Measurements from ENCODE around the gene STXBP5. TPM values are rescaled to one million over a fixed set of nuclear protein-coding genes. Genes with fewer than 3 reads are reported as not detected.

Gene STXBP5
- total RNA-seq, 4 donors from 2014 or later, result 26.9 to 45.9 (median 29.3) TPM

DNA sequence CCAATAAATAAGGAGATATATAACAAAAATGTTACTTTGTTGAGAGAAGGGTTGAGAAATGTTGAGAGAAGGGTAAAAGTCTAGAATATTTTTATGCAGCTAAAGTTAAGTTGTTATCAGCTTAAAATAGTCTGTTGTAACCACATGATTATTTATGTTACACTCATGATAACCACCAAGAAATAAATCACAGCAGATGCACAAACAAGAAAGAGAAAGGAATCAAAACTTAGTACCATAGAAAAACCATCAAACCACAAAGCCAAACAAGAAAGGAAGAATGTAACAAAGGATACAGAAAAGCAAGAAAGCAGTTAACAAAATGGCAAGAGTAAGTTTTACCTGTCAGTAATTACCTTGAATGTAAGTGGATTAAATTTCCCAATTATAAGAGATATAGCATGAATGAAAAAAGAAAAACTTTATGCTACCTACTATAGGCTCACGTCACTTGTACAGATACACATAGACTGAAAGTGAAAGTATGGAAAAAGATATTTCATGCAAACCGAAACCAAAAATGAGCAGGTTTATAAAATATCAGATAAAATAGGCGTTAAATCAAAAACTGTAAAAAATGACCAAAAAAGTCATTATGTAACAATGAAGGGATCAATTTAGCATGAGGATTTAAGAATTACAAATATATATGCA, 93.6 kb downstream of the STXBP5 start:
- TF ChIP-seq, protein P1, sequence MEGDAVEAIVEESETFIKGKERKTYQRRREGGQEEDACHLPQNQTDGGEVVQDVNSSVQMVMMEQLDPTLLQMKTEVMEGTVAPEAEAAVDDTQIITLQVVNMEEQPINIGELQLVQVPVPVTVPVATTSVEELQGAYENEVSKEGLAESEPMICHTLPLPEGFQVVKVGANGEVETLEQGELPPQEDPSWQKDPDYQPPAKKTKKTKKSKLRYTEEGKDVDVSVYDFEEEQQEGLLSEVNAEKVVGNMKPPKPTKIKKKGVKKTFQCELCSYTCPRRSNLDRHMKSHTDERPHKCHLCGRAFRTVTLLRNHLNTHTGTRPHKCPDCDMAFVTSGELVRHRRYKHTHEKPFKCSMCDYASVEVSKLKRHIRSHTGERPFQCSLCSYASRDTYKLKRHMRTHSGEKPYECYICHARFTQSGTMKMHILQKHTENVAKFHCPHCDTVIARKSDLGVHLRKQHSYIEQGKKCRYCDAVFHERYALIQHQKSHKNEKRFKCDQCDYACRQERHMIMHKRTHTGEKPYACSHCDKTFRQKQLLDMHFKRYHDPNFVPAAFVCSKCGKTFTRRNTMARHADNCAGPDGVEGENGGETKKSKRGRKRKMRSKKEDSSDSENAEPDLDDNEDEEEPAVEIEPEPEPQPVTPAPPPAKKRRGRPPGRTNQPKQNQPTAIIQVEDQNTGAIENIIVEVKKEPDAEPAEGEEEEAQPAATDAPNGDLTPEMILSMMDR (IDR thresholded peaks at IDR 0.05), result no peak
- no peak for TF ChIP-seq POLR2A (IDR thresholded peaks at IDR 0.05)
- Histone ChIP-seq H3K36me3 (no peaks in the 10 kb centered on the region), H3K9me3 (no peaks in the 10 kb centered on the region), H3K4me3 (replicated peaks in 1 of 3) (no peak overlapping the region), H3K27me3 (no peaks in the 10 kb centered on the region), H3K4me1 (no peaks in the 10 kb centered on the region), H3K27ac (no peak overlapping the region)
- intact Hi-C loops (cut with DNase I), result no loop called here
- DNase-seq, result no peak
- 91 to 92% methylated on average over 3 of the region's 3 CpGs for WGBS, 2 donors

DNA sequence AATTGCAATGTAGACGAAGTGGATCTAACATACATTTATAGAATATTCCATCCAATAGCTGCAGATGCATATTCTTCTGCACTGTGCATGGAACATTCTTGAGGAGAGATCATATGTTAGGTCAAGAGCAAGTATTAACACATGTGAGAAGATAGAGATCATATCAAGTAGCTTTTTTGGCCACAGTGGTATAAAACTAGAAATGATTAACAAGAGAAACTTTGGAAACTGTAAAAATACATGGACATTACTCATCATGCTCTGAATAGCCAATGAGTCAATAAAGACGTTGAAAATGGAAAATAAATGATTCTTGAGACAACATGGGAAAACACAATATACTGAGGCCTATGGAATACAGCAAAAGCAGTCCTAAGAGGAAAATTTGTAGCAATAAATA, 94.2 kb downstream of the STXBP5 start:
- peaks cover 0 to 2% of the 10 kb centered on the region in 2 donors for H3K36me3 ChIP-seq
- intact Hi-C loops (cut with DNase I), result no loop called here
- H3K4me3 ChIP-seq (replicated peaks in 1 of 3), result no peak overlapping the region
- no peak for TF ChIP-seq POLR2A (IDR thresholded peaks at IDR 0.05)
- TF ChIP-seq, protein P1 (IDR thresholded peaks at IDR 0.05), result no peak
- H3K27ac ChIP-seq, result no peak overlapping the region
- 90 to 96% methylated on average over 2 of the region's 2 CpGs for WGBS, 2 donors
- no peaks in the 10 kb centered on the region for H3K27me3 ChIP-seq
- no peaks in the 10 kb centered on the region for H3K4me1 ChIP-seq
- no peak for DNase-seq
- H3K9me3 ChIP-seq, result no peaks in the 10 kb centered on the region

DNA sequence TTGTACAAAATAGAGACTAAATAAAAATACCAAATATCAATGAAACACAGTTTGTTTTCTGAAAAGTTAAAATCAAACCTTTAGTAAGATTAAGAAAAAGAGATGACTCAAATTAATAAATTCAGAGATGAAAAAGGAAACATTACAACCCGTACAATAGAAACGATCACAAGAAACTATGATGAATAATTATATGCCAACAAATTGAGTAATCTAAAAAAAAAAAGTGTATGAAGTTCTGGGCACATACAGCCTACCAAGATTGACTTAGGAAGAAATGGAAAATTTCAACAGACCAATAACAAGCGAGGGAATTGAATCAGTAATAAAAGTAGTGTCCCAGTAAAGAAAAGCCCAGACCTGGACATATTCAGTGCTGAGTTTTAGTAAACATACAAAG, 94.8 kb downstream of the STXBP5 start:
- Histone ChIP-seq H3K36me3 (peaks cover 0 to 8% of the 10 kb centered on the region in 2 donors), H3K4me1 (no peaks in the 10 kb centered on the region), H3K27me3 (no peaks in the 10 kb centered on the region), H3K4me3 (replicated peaks in 1 of 3) (no peak overlapping the region), H3K9me3 (no peaks in the 10 kb centered on the region), H3K27ac (no peak overlapping the region)
- 95 to 97% methylated on average over 3 of the region's 3 CpGs for WGBS, 2 donors
- intact Hi-C loops (cut with DNase I), result no loop called here
- TF ChIP-seq, protein P1 (IDR thresholded peaks at IDR 0.05), result no peak
- no peak for TF ChIP-seq POLR2A (IDR thresholded peaks at IDR 0.05)
- no peak for DNase-seq

- no peak for DNase-seq
- intact Hi-C loops (cut with DNase I), result no loop called here
- 94 to 98% methylated on average over 1 of the region's 1 CpG for WGBS, 2 donors
- Histone ChIP-seq H3K4me1 (no peaks in the 10 kb centered on the region), H3K27ac (no peak overlapping the region), H3K9me3 (no peaks in the 10 kb centered on the region), H3K27me3 (no peaks in the 10 kb centered on the region), H3K4me3 (replicated peaks in 1 of 3) (no peak overlapping the region), H3K36me3 (peaks cover 0 to 8% of the 10 kb centered on the region in 2 donors)
- TF ChIP-seq, protein P1 (IDR thresholded peaks at IDR 0.05), result no peak
- TF ChIP-seq POLR2A (IDR thresholded peaks at IDR 0.05), result no peak
Observed at GRCh38 chr6:147301070-147301469, 96.9 kb downstream of the STXBP5 start.

DNA sequence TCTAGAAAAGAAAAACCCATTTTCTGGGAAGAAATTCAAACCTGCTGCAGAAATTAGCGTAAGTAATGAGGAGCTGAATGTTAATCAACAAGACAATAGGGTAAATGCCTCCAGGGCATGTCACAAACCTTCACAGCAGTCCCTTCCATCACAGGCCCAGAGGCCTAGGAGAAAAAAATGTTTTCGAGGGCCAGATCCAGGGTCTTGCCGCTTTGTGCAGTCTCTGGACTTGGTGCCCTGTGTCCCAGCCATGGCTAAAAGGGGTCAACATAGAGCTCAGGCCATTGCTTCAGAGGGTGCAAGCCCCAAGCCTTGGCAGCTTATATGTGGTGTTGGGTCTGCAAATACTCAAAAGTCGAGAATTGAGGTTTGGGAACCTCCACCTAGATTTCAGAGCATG, 99.8 kb downstream of the STXBP5 start:
- Histone ChIP-seq H3K9me3 (no peaks in the 10 kb centered on the region), H3K27me3 (no peaks in the 10 kb centered on the region), H3K27ac (no peak overlapping the region), H3K4me3 (replicated peaks in 1 of 3) (no peak overlapping the region), H3K36me3 (peaks cover 0 to 8% of the 10 kb centered on the region in 2 donors), H3K4me1 (no peaks in the 10 kb centered on the region)
- TF ChIP-seq POLR2A (IDR thresholded peaks at IDR 0.05), result no peak
- TF ChIP-seq, protein P1 (IDR thresholded peaks at IDR 0.05), result no peak
- intact Hi-C loops (cut with DNase I), result no loop called here
- DNase-seq, result no peak
- 96 to 97% methylated on average over 4 of the region's 4 CpGs for WGBS, 2 donors

Measured in thyroid gland (tissue), 4 donors.